NCI-H774 (cell line): ENCODE results near the gene TAS2R42.

Source experiments
- DNase-seq: peaks from one replicate; lab custom pipeline; 2025; lab: John Stamatoyannopoulos, UW

Gene TAS2R42

DNA sequence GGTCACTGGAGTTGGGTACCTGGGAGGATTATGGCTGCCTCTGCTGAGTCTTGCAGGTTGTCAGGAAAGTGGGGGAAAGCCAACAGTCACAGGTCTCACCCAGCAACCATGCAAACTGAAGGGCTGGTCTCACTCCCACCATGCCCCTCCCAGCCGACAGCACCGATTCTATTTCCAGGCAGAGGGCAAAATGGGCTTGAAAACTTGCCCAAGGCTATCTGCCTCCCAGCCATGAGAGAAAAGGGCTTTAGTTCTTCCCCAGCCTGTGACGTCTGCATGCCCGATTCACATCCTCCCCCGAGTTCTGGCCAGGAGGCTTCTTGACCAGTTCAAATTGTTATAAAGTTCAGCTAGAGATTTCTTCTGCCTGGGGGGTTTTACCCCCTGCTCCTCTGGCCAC lies 42.4 kb downstream of the TAS2R42 start:
- no peak for DNase-seq

DNA sequence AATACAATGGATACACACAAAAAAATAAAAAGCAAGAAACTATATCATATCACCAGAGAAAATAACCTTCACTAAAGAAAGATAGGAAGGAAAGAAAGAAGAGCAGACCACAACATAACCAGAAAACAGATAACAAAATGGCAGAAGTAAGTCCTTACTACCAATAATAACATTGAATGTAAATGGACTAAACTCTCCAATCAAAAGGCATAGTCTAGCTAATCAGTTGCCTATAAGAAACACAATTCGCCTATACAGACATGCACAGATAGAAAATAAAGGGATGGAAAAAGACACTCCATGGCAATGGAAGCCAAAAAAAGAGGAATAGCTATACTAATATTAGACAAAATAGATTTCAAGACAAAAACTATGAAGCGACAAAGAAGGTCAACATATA lies 43.4 kb downstream of the TAS2R42 start:
- DNase-seq = no peak

DNA sequence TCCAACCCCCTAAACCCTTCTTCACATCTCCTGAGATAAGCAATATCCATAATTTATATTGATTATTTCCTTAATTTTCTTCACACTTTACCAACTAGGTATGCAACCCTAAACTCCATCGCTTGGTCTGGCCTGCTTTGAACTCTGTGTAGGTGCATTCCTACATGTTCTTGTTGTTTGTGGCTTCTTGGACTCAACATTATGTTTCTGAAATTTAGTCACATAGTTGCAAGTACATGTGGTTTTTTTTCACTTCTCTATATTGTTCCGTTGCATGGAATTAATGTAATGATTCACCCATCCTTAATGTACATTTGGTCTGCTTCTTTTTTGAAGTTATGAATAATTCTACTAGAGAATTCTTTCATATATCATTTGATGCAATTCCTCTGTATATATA lies 50.7 kb downstream of the TAS2R42 start:
- DNase-seq = no peak
